IMR-90 (cell line): ENCODE measurements around the gene KIF13A. TPM values are rescaled to one million over a fixed set of nuclear protein-coding genes. Genes with fewer than 3 reads are reported as not detected.

Experiments
- ATAC-seq: fragments of 200-7000 bp; cut with Tn5 transposase; 2 replicates; pipeline ENCODE4 v1.9.1; 2020; ENCODE audit warnings: low read depth, mild to moderate bottlenecking, moderate library complexity
- BruUV-seq: library from RNA; stranded (reverse); fragments of 400-500 nt; replicated peaks from 2 replicates; lab custom pipeline; 2021; lab: Mats Ljungman, UMichigan
- CTCF ChIA-PET: fragments of 300-600 bp; formaldehyde crosslinking; extraction: SDS; loops from one replicate; lab custom pipeline; 2021; ENCODE audit warnings: antibody characterized with exemption; lab: Yijun Ruan, JAX
- POLR2A ChIA-PET: fragments of 300-600 bp; sonication (Branson Sonifier 250); formaldehyde crosslinking; loops from one replicate; lab custom pipeline; 2022; ENCODE audit warnings: antibody characterized with exemption; ENCODE audit not compliant: unreplicated experiment; lab: Charles Lee
- DNase-seq: peaks from one replicate; pipeline ENCODE4 v3.0.0; 2013
- H2AFZ ChIP-seq: replicated peaks from 2 replicates; pipeline ENCODE3; 2013; ENCODE audit warnings: low read length, mild to moderate bottlenecking; ENCODE audit not compliant: poor library complexity
- H2AK5ac ChIP-seq: 2 replicates; pipeline ENCODE4 v1.6.1; 2013; ENCODE audit warnings: low read depth, low read length, inconsistent platforms
- H2AK9ac ChIP-seq: replicated peaks from 2 replicates; pipeline ENCODE3; 2013; ENCODE audit warnings: mild to moderate bottlenecking, low read depth, low read length, moderate library complexity; ENCODE audit not compliant: poor library complexity
- H2BK120ac ChIP-seq: 2 replicates; pipeline ENCODE4 v1.6.1; 2013; ENCODE audit warnings: low read depth, low read length, inconsistent platforms
- H2BK15ac ChIP-seq: 3 replicates; pipeline ENCODE4 v1.6.1; 2013; ENCODE audit warnings: low read depth, low read length, inconsistent platforms
- H2BK20ac ChIP-seq: 2 replicates; pipeline ENCODE4 v1.6.1; 2013; ENCODE audit warnings: low read depth, mild to moderate bottlenecking, inconsistent platforms, low read length, moderate library complexity
- H2BK5ac ChIP-seq: 2 replicates; pipeline ENCODE4 v1.6.1; 2013; ENCODE audit warnings: mild to moderate bottlenecking, low read depth, low read length, inconsistent platforms; ENCODE audit not compliant: poor library complexity, severe bottlenecking
- H3K14ac ChIP-seq: replicated peaks from 2 replicates; pipeline ENCODE4 v1.6.1; 2013; ENCODE audit warnings: low read depth, low read length, inconsistent platforms
- H3K18ac ChIP-seq: 2 replicates; pipeline ENCODE4 v1.6.1; 2013; ENCODE audit warnings: low read depth, low read length, control low read depth
- H3K23ac ChIP-seq: 2 replicates; pipeline ENCODE4 v1.6.1; 2013; ENCODE audit warnings: low read depth, low read length, inconsistent platforms
- H3K27ac ChIP-seq: 2 replicates; pipeline ENCODE4 v1.5.1; 2013; ENCODE audit warnings: mild to moderate bottlenecking, control low read depth, low read length; ENCODE audit not compliant: insufficient read depth
- H3K27me3 ChIP-seq: 2 replicates; pipeline ENCODE4 v1.6.1; 2013; ENCODE audit warnings: low read length; ENCODE audit not compliant: control insufficient read depth, insufficient read depth
- H3K36me3 ChIP-seq: 2 replicates; pipeline ENCODE4 v1.6.1; 2013; ENCODE audit warnings: low read length, mixed read lengths; ENCODE audit not compliant: control insufficient read depth, insufficient read depth
- H3K4ac ChIP-seq: 2 replicates; pipeline ENCODE4 v1.6.1; 2013; ENCODE audit warnings: low read depth, low read length, inconsistent platforms
- H3K4me1 ChIP-seq: 2 replicates; pipeline ENCODE4 v1.6.1; 2013; ENCODE audit warnings: low read length, mixed read lengths; ENCODE audit not compliant: control insufficient read depth, insufficient read depth
- H3K4me2 ChIP-seq: 2 replicates; pipeline ENCODE4 v1.6.1; 2013; ENCODE audit warnings: low read depth, mild to moderate bottlenecking, control low read depth, low read length, moderate library complexity
- H3K4me3 ChIP-seq: 2 replicates; pipeline ENCODE4 v1.5.1; 2013; ENCODE audit warnings: low read depth, mild to moderate bottlenecking, control low read depth, low read length, moderate library complexity; ENCODE audit not compliant: insufficient read depth
- H3K56ac ChIP-seq: 2 replicates; pipeline ENCODE4 v1.6.1; 2013; ENCODE audit warnings: low read length, inconsistent platforms; ENCODE audit not compliant: insufficient read depth; ENCODE audit errors: extremely low read depth
- H3K79me1 ChIP-seq, 2 experiments: 2 replicates each; pipeline ENCODE4 v1.6.1; 2013; ENCODE audit warnings: low read length in 2 of 2, inconsistent platforms in 1 of 2, low read depth in 1 of 2
- H3K9ac ChIP-seq: 2 replicates; pipeline ENCODE4 v1.6.1; 2013; ENCODE audit warnings: low read depth, low read length, control low read depth
- H3K9me1 ChIP-seq: 2 replicates; pipeline ENCODE4 v1.6.1; 2013; ENCODE audit warnings: low read length, inconsistent platforms; ENCODE audit not compliant: insufficient read depth
- H3K9me3 ChIP-seq: 2 replicates; pipeline ENCODE4 v1.6.1; 2013; ENCODE audit warnings: low read length; ENCODE audit not compliant: control insufficient read depth, insufficient read depth
- H4K20me1 ChIP-seq: 2 replicates; pipeline ENCODE4 v1.6.1; 2013; ENCODE audit warnings: low read length, inconsistent platforms; ENCODE audit not compliant: insufficient read depth
- H4K5ac ChIP-seq: 2 replicates; pipeline ENCODE4 v1.6.1; 2013; ENCODE audit warnings: mild to moderate bottlenecking, low read depth, low read length, control low read depth
- H4K8ac ChIP-seq, 2 experiments: 2 replicates each; pipeline ENCODE4 v1.6.1; 2013; ENCODE audit warnings: low read depth in 2 of 2, low read length in 2 of 2, control low read depth in 1 of 2, inconsistent platforms in 1 of 2
- H4K91ac ChIP-seq: 2 replicates; pipeline ENCODE4 v1.6.1; 2013; ENCODE audit warnings: low read depth, low read length, inconsistent platforms; ENCODE audit not compliant: insufficient read depth
- BHLHE40 ChIP-seq: fragments of 150-350 bp; IDR thresholded peaks from 2 replicates; pipeline ENCODE4 v1.6.1; 2016; ENCODE audit warnings: mild to moderate bottlenecking, low read depth, low read length
- CEBPB ChIP-seq: IDR thresholded peaks from 2 replicates; pipeline ENCODE4 v1.6.1; 2012; ENCODE audit warnings: low read depth, low read length, improper control_type of control experiment
- CHD1 ChIP-seq: IDR thresholded peaks from 2 replicates; pipeline ENCODE4 v1.6.1; 2012; ENCODE audit warnings: low read depth, low read length, improper control_type of control experiment
- CTCF ChIP-seq: conservative IDR thresholded peaks from 2 replicates; pipeline ENCODE4 v1.5.1; 2012; ENCODE audit warnings: mild to moderate bottlenecking, low read depth, low read length, improper control_type of control experiment
- ELK1 ChIP-seq: fragments of 150-350 bp; IDR thresholded peaks from 2 replicates; pipeline ENCODE4 v1.6.1; 2016; ENCODE audit warnings: low read depth, mild to moderate bottlenecking, low read length, moderate library complexity, borderline replicate concordance
- FOS ChIP-seq: fragments of 150-350 bp; IDR thresholded peaks from 2 replicates; pipeline ENCODE4 v1.6.1; 2016; ENCODE audit warnings: low read depth, low read length
- MAFK ChIP-seq: IDR thresholded peaks from 2 replicates; pipeline ENCODE4 v1.6.1; 2012; ENCODE audit warnings: low read depth, low read length, improper control_type of control experiment
- MAZ ChIP-seq: IDR thresholded peaks from 2 replicates; pipeline ENCODE4 v1.6.1; 2012; ENCODE audit warnings: low read depth, mild to moderate bottlenecking, low read length, improper control_type of control experiment, moderate library complexity, borderline replicate concordance
- MXI1 ChIP-seq: IDR thresholded peaks from 2 replicates; pipeline ENCODE4 v1.6.1; 2012; ENCODE audit warnings: low read depth, mild to moderate bottlenecking, low read length, moderate library complexity, borderline replicate concordance
- NFE2L2 ChIP-seq: fragments of 150-350 bp; IDR thresholded peaks from 2 replicates; pipeline ENCODE4 v1.6.1; 2016; ENCODE audit warnings: low read depth, mild to moderate bottlenecking, low read length
- POLR2A ChIP-seq: IDR thresholded peaks from 2 replicates; pipeline ENCODE4 v1.6.1; 2012; ENCODE audit warnings: mild to moderate bottlenecking, low read depth, low read length
- RAD21 ChIP-seq: IDR thresholded peaks from 2 replicates; pipeline ENCODE4 v1.6.1; 2012; ENCODE audit warnings: low read length, improper control_type of control experiment
- RCOR1 ChIP-seq: IDR thresholded peaks from 2 replicates; pipeline ENCODE4 v1.6.1; 2012; ENCODE audit warnings: mild to moderate bottlenecking, low read length, improper control_type of control experiment; ENCODE audit not compliant: insufficient replicate concordance
- RFX5 ChIP-seq: IDR thresholded peaks from 2 replicates; pipeline ENCODE4 v1.8.0; 2012; ENCODE audit warnings: low read depth, mild to moderate bottlenecking, low read length, moderate library complexity
- SMC3 ChIP-seq: fragments of 150-350 bp; IDR thresholded peaks from 2 replicates; pipeline ENCODE4 v1.6.1; 2016; ENCODE audit warnings: low read depth, mild to moderate bottlenecking, antibody characterized with exemption, low read length, moderate library complexity
- USF2 ChIP-seq: fragments of 150-350 bp; IDR thresholded peaks from 2 replicates; pipeline ENCODE4 v1.6.1; 2017; ENCODE audit warnings: mild to moderate bottlenecking, antibody characterized with exemption, low read length, low read depth
- WGBS, 2 experiments: methylation state at CpG; one replicate each; pipeline versions ENCODE4 v1.1.5 to v1.1.7; 2013; ENCODE audit warnings: missing lambda C conversion rate in 2 of 2; ENCODE audit not compliant: insufficient read length in 1 of 2; ENCODE audit errors: extremely low coverage in 2 of 2; 5-methylcytosine and 5-hydroxymethylcytosine counted together
- dilution Hi-C: fragments of 300-500 bp; cut with HindIII; formaldehyde crosslinking; loops from one replicate; pipeline ENCODE4 v1.14.3; 2018; ENCODE audit warnings: low sequenced_read_pairs; ENCODE audit not compliant: unreplicated experiment
- in situ Hi-C: fragments of 300-500 bp; cut with MboI; formaldehyde crosslinking; loops from 3 replicates; pipeline ENCODE4 v1.14.3; 2019; ENCODE audit warnings: low sequenced_read_pairs, inconsistent platforms, mixed read lengths
- intact Hi-C: fragments of 100-400 bp; cut with micrococcal nuclease; formaldehyde crosslinking; loops from 2 replicates; pipeline ENCODE4 v1.10.0; 2022
- polyA plus RNA-seq, 3 experiments: library from polyadenylated mRNA; depleted of rRNA; stranded (reverse); fragments of >200 nt; gene quantifications; 2 replicates each; pipeline ENCODE4 v1.2.3, GENCODE V29; 2012; ENCODE audit warnings: low replicate concordance in 1 of 3
- total RNA-seq: library from RNA; depleted of rRNA; stranded (reverse); fragments of >200 nt; gene quantifications from 2 replicates; pipeline ENCODE4 v1.2.3, GENCODE V29; 2012

The KIF13A gene
- total and polyA plus RNA-seq, 2 of the 4 experiments (the other 2 are of a cell fraction): 23.3 to 51.8 TPM

GRCh38 chr6:17980329-17980728 is 7.1 kb downstream of the KIF13A start:
- DNase-seq: no peak
- Histone ChIP-seq H2AFZ (no peak overlapping the region), H3K4me2 (peak overlapping the region; percentile 56; the same call in 1 of the 2 replicates), H3K9ac (no peak overlapping the region), H2AK5ac (peak overlapping the region; percentile 23; the same call in 1 of the 2 replicates), H3K36me3 (peaks cover 5% of the 10 kb centered on the region), H4K8ac (no peak overlapping the region), H3K79me1 (peaks cover 16 to 52% of the 10 kb centered on the region in 2 experiments), H3K14ac (peak overlapping the region; percentile 53; the same call in 1 of the 2 replicates), H3K9me1 (peaks cover 7% of the 10 kb centered on the region), H4K91ac (peak overlapping the region; percentile 70; the same call in 1 of the 2 replicates), H3K9me3 (no peaks in the 10 kb centered on the region), H3K4me3 (no peak overlapping the region), H4K5ac (peak overlapping the region; percentile 96), H3K18ac (peak overlapping the region; percentile 86), H2BK5ac (peak overlapping the region; percentile 24), H2AK9ac (no peak overlapping the region), H2BK120ac (0 out of 2 replicates have a peak overlapping the region, but pooled peaks have one; percentile 5), H3K4me1 (peaks cover 8% of the 10 kb centered on the region), H3K56ac (no peak overlapping the region), H2BK20ac (0 out of 2 replicates have a peak overlapping the region, but pooled peaks have one; percentile 20), H3K4ac (peak overlapping the region; percentile 41; the same call in 1 of the 2 replicates), H4K20me1 (peaks cover 19% of the 10 kb centered on the region; the same call in 1 of the 2 replicates), H3K23ac (peak overlapping the region; percentile 56; the same call in 1 of the 2 replicates), H2BK15ac (peak overlapping the region; percentile 86; the same call in 2 of the 3 replicates), H3K27me3 (no peaks in the 10 kb centered on the region), H3K27ac (no peak overlapping the region)
- TF ChIP-seq CTCF: no peak
- no peak for TF ChIP-seq MAFK
- TF ChIP-seq POLR2A: no peak
- no peak for TF ChIP-seq CEBPB
- no peak for TF ChIP-seq ELK1
- no peak for TF ChIP-seq MXI1
- no peak for TF ChIP-seq SMC3
- no peak for TF ChIP-seq RCOR1
- no peak for TF ChIP-seq RAD21
- TF ChIP-seq MAZ: no peak
- no peak for TF ChIP-seq BHLHE40
- TF ChIP-seq RFX5: no peak
- TF ChIP-seq FOS: no peak
- no peak for TF ChIP-seq USF2
- TF ChIP-seq CHD1: no peak
- TF ChIP-seq NFE2L2: no peak
- no TSS peak for BruUV-seq
- dilution Hi-C loops (no loop called here), intact Hi-C loops (loop anchor here (10.0 kb wide), 2 partner anchors 284 to 524 kb away; partner anchors contain the start of gene DEK), in situ Hi-C loops (loop anchor here (10.0 kb wide), 2 partner anchors 116 to 146 kb away; no protein-coding TSS in a partner anchor)
- no peak for ATAC-seq
- 100% methylated on average over 1 of the region's 4 CpGs; no CpG with 5 or more reads in 1 of the 2 experiments for WGBS, 2 experiments
- CTCF ChIA-PET: no interaction called here
- POLR2A ChIA-PET: no interaction called here
